ENCODE data around the gene RCOR1.
"Not testable (repeated sequence)": the region's sequence is repeated elsewhere in the genome, so short reads cannot be mapped to it uniquely, and the experiment has no call there.

The RCOR1 gene

DNA sequence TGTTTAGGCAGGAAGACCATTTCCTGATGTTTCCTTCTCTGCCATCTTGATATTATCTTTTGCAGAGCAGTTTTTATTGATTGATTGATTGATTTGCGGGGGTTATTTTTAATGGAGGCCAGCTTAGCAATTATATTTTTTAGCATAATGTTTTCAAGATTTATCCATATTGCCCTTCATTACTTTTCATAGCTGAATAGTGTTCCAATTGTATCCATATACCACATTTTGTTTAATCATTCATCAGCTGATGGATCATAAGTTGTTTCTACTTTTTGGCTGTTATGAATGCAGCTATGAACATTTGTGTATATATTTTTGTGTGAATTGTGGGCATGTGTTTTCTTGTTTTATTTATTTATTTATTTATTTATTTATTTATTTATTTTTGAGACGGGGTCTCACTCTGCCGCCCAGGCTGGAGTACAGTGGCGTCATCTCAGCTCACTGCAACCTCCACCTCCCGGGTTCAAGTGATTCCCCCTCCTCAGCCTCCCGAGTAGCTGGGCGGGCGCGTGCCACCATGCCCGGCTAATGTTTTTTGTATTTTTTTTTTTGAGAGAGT, 20.9 kb upstream of the RCOR1 start:
- DNase-seq, result no peak

GRCh38 chr14:102573161-102573560, 19.3 kb upstream of the RCOR1 start:
- DNase-seq, result not testable (repeated sequence)

DNA sequence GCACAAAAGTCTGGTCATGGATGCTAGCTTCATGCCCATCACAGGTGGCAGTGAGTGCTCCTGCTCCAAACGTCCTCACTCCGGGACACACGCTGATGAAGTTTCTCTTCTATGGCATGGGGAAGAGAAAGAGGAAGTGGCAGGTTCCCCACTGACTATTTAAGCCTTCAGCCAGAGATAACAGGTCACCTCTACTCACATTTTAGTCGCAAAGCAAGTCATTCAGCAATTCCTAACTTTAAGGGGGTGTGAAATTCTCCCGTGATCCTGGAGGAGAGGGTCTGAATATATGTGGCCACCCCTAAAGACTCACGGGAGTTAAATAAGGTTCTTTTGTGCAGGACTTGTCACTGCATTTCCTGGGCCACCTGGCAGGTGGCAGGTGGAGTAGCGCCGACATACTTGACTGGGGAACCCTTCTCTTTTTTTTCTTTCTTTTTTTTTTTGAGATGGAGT, 18.8 kb upstream of the RCOR1 start:
- DNase-seq, result no peak

GRCh38 chr14:102574281-102575159, 17.9 kb upstream of the RCOR1 start:
- no peak for DNase-seq

- DNase-seq, result no peak
Observed at GRCh38 chr14:102575160-102575845, 17.1 kb upstream of the RCOR1 start.

- peak; percentile 22 for DNase-seq
Observed at GRCh38 chr14:102575846-102576428, 16.5 kb upstream of the RCOR1 start.

- no peak for DNase-seq
Observed at GRCh38 chr14:102578821-102579220, 13.6 kb upstream of the RCOR1 start.

GRCh38 chr14:102579696-102580549, 12.5 kb upstream of the RCOR1 start:
- no peak for DNase-seq

- no peak for DNase-seq
Observed at GRCh38 chr14:102580550-102581110, 11.8 kb upstream of the RCOR1 start.

GRCh38 chr14:102581193-102581592, 11.3 kb upstream of the RCOR1 start:
- DNase-seq, result no peak

DNA sequence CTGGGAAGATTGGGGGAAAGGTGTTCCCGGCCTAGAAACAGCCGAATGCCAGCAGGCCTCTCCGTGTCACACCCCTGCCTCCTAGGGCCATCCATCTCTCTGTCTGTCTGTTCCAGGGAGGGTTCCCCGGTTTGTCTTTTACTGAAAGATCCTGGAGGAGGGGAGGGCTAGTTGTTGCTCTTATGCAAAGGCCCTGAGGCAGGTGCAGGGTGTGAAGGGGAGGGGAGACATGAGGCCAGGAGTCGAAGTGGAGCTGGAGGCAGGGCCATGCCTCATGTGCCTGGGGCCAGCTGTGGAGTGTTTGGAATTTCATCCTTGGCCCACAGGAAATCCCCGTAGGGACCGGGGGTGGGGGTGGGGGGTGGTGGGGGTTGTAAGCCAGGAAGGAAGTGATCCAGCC, 8.7 kb upstream of the RCOR1 start:
- no peak for DNase-seq

DNA sequence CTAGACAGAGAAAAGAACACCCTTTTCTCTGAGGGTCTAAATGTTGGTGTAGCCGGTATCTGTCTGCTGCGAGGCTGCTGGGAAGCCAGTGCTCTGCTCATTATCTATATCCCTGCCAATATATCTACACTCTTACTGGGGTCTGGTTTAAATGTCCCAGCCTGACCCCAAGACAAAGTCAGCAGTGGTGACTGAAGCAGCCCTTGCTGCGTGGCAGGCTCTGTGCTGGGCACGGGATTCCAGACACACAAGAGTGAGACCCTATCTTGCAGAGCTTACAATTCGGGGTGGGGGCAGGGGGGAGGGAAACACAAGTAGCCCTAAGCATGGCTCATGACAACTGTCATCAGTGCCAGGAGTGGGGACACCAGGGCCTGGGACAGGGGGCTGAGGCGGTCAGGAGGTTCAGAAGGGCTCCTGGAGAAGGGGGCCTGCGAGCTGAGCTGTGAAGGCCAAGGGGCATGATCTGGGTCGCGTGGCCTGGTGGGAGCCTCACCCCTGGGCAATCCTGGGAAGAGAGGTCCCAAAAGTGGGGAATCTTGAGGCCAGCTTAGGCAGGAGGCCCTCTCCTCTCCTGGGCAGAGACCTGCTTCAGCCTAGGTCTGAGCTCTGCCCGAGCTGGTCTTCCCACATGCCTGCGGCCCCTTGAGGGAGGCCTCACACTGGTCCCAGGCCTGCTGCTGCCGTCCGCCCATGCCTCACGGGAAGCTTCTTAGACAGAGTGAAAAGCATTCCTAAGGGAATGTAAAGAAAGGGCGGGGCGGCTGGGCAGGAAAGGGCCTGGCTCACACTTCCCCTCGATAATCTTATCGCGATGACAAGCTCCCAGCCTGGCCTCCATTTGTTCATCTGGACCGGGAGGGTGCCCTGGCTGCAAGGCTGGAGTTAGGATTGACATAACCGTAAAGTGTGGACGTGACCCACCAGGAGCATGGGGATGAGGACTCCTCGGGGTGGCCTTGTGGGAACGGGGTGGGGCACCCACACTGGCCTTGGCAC, 7.3 kb upstream of the RCOR1 start:
- DNase-seq, result no peak

DNA sequence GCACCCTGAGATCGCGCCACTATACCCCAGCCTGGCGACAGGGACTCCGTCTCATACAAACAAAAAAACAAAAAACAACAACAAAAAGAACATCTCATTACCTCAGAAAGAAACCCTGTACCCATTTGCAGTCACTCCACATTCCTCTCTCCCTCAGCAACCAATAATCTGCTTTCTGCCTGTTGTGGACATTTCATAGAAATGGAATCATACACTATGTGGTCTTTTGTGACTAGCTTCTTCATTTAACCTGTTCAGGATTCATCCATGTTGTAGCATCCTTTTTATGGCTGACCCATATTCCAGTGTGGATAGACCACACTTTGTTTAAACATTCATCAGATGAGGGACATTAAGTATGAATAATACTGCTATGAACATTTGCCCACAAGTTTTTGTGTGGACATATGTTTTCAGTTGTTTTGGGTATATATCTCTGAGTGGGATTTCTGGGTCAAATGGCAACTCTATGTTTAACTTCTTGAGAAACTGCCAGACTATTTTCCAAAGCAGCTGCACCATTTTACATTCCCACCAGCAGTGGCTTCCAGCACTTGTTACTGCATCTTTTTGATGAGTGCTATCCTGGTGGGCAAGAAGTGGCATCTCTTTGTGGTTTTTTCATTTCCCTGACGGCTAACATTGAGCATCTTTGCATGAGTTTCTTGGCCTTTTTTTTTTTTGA, 5.9 kb upstream of the RCOR1 start:
- no peak for DNase-seq

GRCh38 chr14:102588821-102589220, 3.6 kb upstream of the RCOR1 start:
- DNase-seq, result no peak

DNA sequence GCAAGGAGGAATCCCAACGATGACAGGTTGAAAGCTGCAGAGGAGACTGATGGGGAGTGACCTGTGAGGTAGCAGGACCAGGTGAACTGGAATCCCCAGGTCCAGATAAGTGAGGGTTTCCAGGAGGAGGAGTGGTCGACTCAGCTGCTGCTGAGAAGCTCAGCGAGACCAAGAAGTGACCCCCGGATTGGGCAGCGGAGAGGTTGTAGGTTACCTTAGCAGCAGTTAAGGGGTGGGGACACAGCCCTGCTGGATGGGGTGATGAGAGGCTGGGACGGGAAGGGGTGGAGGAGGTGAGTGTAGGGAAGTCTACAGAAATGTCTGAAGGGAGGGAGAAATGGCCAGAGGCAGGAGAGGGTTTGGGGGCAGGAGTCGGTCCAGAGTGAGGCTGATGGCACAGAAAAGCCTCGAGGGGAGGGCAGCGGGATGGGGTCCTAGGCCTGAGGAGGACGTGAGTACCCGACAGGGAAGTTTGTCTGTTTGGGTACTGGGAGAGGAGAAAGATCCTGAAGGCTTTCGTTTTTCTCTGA, 2.6 kb upstream of the RCOR1 start:
- DNase-seq, result no peak

DNA sequence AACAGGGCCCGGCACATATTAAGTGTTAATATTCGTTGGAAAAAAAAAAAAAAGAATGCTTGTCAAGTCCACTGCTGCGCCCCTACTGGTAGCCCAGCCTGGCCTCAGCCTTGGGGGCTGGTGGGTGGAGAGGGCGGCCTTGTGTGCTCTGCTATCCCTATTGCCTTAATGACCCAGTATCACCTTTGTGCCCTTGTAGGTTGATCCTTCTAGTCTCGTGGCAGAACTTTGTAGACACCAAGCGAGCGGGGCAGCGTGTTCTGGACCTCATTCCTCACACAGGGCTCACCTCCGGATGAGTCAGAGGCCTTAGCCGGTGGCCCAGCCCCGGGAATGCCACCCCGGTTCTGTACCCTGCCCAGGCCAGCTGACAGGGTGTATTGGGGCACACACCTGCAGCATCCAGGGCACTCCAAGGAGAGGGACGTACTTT, 1.8 kb upstream of the RCOR1 start:
- DNase-seq, result peak; percentile 30

GRCh38 chr14:102591372-102591943, 991 bp upstream of the RCOR1 start:
- DNase-seq, result peak; percentile 53

GRCh38 chr14:102592763-102593060, 263 bp downstream of the RCOR1 start:
- DNase-seq, result no peak

- peak; percentile 56 for DNase-seq
Observed at GRCh38 chr14:102593061-102593824, 794 bp downstream of the RCOR1 start.

Data from NCI-H82 (cell line).